Mesodermal cell (in vitro differentiated cells): ENCODE measurements around the gene SMARCC2.

Experiments
- H3K27ac ChIP-seq: 2 replicates; pipeline ENCODE4 v1.7.0; 2013; ENCODE audit warnings: mild to moderate bottlenecking, low read depth, low read length, moderate library complexity; ENCODE audit not compliant: severe bottlenecking
- H3K36me3 ChIP-seq: 2 replicates; pipeline ENCODE4 v1.7.1; 2013; ENCODE audit warnings: mild to moderate bottlenecking, low read length, moderate library complexity; ENCODE audit not compliant: control insufficient read depth, insufficient read depth
- H3K4me1 ChIP-seq: one replicate; pipeline ENCODE4 v1.7.1; 2013; ENCODE audit warnings: mild to moderate bottlenecking, low read length; ENCODE audit not compliant: insufficient read depth, control insufficient read depth, poor library complexity, severe bottlenecking
- H3K4me3 ChIP-seq: 2 replicates; pipeline ENCODE4 v1.7.0; 2013; ENCODE audit warnings: low read length, control low read depth, mild to moderate bottlenecking; ENCODE audit not compliant: insufficient read depth, poor library complexity, severe bottlenecking; ENCODE audit errors: extremely low read depth
- H3K9me3 ChIP-seq: 2 replicates; pipeline ENCODE4 v1.7.1; 2013; ENCODE audit warnings: mild to moderate bottlenecking, low read length, moderate library complexity; ENCODE audit not compliant: control insufficient read depth
- WGBS, 2 experiments: methylation state at CpG; one replicate each; pipeline ENCODE4 v1.1.5; 2013; ENCODE audit warnings: missing lambda C conversion rate in 2 of 2; ENCODE audit not compliant: insufficient coverage in 2 of 2; 5-methylcytosine and 5-hydroxymethylcytosine counted together

The SMARCC2 gene

DNA sequence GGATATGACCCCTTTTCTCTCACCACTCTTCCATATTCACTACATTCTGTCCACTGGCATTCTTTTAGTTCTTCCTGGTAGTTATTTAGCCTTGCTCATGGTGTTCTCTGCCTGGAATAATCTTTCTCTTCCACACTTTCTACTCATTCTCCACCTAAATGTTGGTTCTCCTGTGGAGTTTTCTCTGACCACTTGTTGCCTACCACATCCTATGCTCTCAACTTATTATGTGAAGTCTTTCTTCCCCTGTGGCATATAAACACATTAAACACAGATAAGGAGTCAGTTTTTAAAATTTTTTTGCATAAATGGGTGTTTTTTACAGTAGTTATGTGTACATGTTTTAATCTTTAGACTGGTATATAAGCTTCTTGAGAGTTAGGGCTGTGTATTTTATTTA lies 3.3 kb upstream of the SMARCC2 start:
- H3K27ac ChIP-seq, result no peak overlapping the region
- H3K4me1 ChIP-seq, result peaks cover 7% of the 10 kb centered on the region
- H3K36me3 ChIP-seq, result peaks cover 5% of the 10 kb centered on the region
- no peak overlapping the region for H3K4me3 ChIP-seq
- peaks cover 4% of the 10 kb centered on the region for H3K9me3 ChIP-seq

DNA sequence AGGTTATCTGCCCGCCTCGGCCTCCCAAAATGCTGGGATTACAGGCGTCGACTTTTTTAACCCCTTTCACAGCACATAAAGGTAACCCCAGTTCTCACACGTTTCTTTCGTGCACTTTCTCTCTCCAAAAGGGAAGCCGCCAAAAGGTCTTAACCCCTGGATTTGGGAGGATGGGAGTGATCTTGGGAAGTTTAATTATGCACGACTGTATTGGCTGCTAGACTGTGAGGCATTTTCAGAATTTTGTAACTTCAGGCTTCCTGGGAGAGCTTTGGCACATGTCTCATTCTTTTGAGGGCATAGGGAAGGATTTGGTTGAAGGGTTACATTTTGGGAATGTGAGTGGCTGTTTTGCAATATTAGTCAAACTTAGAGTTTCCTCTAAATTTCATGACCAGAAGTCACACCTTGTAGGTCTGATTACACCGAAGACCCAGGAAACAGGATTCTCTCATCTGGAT lies 1.4 kb upstream of the SMARCC2 start:
- peaks cover 10% of the 10 kb centered on the region for H3K4me1 ChIP-seq
- WGBS, 2 experiments, result 41 to 52% methylated on average over 5 to 7 of the region's 9 CpGs
- H3K36me3 ChIP-seq, result peaks cover 19% of the 10 kb centered on the region
- H3K27ac ChIP-seq, result peak overlapping the region; percentile 4
- peak overlapping the region; percentile 89 for H3K4me3 ChIP-seq
- peaks cover 4% of the 10 kb centered on the region for H3K9me3 ChIP-seq

DNA sequence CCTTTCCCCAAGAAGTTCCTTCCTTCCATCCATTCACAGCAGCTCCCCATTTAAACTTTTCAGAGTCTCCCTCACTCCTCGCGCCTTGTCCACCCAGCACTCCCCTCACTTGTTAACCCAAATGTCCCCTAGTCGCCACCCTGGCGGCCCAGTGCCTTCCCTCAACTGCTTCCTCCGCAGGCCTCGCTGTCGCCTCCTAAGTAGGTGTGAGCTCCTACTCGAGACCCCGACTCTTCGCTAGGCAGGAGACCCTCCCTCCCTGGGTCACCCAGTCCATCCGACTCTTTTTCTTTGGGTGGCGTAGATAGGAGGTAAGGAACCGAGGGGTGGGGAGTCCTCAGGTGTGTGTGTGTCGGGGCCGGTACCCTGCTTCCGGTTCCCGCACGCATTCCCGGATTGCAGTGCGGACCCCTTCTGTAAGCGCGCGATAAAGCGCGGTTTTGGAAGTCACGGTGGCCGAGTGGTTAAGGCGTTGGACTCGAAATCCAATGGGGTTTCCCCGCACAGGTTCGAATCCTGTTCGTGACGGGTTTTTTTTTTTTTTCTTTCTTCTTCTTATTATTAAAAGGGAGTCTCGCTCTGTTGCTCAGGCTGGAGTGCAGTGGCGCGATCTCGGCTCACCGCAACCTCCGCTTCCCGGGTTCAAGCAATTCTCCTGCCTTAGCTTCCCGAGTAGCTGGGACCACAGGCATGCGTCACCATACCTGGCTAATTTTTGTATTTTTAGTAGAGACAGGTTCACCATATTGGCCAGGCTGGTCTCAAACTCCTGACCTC lies 823 bp upstream of the SMARCC2 start:
- peaks cover 4% of the 10 kb centered on the region for H3K9me3 ChIP-seq
- H3K36me3 ChIP-seq, result peaks cover 25% of the 10 kb centered on the region
- H3K27ac ChIP-seq, result peak overlapping the region; percentile 57
- WGBS, 2 experiments, result 4 to 6% methylated on average over 14 to 28 of the region's 42 CpGs
- peak overlapping the region; percentile 89 for H3K4me3 ChIP-seq
- peaks cover 10% of the 10 kb centered on the region for H3K4me1 ChIP-seq

DNA sequence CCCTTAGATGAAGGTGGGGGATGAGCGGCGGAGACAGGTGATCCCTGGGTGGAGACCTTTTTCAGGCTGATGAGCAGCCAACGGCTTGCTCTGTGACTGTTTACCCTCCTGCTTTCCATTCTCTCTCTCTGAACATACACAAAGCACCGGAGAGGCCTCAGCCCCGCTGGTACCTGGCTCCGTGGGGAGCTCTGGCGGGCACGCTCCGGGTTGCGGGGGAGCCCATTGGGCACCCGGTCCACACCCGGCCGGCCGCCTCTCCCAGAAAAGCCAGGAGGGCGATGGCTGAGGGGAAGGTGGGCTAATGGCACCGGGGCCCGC lies 545 bp downstream of the SMARCC2 start:
- peak overlapping the region; percentile 89 for H3K4me3 ChIP-seq
- peaks cover 4% of the 10 kb centered on the region for H3K9me3 ChIP-seq
- H3K36me3 ChIP-seq, result peaks cover 39% of the 10 kb centered on the region
- H3K4me1 ChIP-seq, result peaks cover 10% of the 10 kb centered on the region
- peak overlapping the region; percentile 81 for H3K27ac ChIP-seq
- 0 to 1% methylated on average over 11 to 12 of the region's 17 CpGs for WGBS, 2 experiments

DNA sequence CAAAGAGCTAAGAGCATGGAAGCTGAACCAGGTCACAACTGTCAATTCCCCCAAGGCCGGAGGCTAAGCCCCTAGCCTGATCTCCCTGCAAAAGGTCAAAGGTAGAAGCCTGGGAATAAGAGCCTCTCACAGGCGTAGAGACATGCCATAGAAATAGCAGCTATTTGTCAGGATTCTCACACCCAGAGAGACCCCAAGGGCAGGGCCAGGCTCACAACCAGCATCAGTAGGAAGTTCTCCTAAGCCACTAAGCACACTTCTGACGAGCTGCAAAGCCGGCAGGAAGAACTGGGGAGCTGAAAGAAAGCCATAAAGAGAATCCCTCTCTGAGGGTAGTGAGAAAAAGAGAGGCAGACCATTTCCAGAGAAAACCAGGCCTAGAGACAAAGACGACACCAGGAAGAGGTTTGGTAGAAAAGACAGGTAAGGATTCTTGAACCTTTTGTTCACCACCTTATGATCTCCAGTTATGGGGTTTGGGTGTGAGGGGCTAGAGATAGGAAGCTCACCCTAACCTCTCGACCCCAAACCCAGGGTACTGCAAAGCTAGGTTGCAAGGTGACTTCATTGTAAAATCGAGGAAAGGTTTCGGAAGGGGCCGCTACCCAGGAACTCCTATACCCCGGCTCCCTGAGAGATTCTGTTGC lies 1.0 kb downstream of the SMARCC2 start:
- Histone ChIP-seq H3K27ac (peak overlapping the region; percentile 81), H3K4me3 (peak overlapping the region; percentile 89)
- 20 to 24% methylated on average over 6 to 8 of the region's 10 CpGs for WGBS, 2 experiments

DNA sequence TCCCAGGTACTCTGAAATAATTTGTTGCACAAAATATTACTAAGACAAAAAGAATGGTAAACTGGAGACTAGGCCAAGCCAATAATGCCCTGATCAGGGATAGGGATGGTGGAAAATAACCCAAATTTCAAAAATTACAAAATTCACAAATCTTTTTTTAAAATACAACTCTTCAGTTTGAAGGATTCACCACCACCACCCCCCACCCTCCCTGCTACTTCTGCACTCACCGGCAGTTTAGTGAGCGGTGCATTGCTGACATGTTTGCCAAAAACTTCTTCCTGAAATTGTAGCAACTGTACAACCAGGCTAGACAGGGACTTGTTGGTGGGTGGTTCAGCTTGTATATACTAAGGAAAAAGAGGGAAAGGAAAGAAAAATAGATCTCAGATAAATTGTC lies 2.3 kb downstream of the SMARCC2 start:
- WGBS, 2 experiments, result 100% methylated on average over 2 of the region's 2 CpGs; no CpG with 5 or more reads in 1 of the 2 experiments
- Histone ChIP-seq H3K27ac (no peak overlapping the region), H3K4me3 (no peak overlapping the region), H3K36me3 (peaks cover 55% of the 10 kb centered on the region), H3K9me3 (no peaks in the 10 kb centered on the region), H3K4me1 (peaks cover 10% of the 10 kb centered on the region)

More for the DNA sequence above, 1.0 kb downstream of the SMARCC2 start:
- Histone ChIP-seq H3K36me3 (peaks cover 44% of the 10 kb centered on the region), H3K9me3 (peaks cover 1% of the 10 kb centered on the region), H3K4me1 (peaks cover 10% of the 10 kb centered on the region)

DNA sequence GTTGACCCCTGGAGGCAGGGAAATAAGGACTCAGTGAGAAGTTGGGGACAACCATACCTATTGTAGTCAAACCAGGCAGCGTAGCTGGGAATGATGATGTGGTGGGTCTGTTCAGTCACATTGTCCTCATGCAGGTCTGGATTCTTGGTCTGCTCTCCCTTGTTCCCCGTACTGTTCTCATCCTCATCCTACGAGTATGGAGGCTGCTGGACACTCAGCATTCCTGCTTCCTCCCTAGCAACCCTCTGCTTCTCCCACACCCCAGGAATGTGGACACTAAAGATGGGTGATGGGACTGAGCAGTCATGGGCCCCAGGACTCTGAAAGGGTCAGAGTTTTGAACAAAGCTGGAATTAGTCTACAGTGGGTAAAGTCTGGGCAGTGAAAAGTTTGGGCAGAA lies 10.9 kb downstream of the SMARCC2 start:
- H3K9me3 ChIP-seq, result no peaks in the 10 kb centered on the region
- H3K27ac ChIP-seq, result no peak overlapping the region
- H3K36me3 ChIP-seq, result peaks cover 90% of the 10 kb centered on the region
- H3K4me3 ChIP-seq, result no peak overlapping the region
- H3K4me1 ChIP-seq, result no peaks in the 10 kb centered on the region
- WGBS, 2 experiments, result 92% methylated on average over 2 of the region's 3 CpGs; no CpG with 5 or more reads in 1 of the 2 experiments

DNA sequence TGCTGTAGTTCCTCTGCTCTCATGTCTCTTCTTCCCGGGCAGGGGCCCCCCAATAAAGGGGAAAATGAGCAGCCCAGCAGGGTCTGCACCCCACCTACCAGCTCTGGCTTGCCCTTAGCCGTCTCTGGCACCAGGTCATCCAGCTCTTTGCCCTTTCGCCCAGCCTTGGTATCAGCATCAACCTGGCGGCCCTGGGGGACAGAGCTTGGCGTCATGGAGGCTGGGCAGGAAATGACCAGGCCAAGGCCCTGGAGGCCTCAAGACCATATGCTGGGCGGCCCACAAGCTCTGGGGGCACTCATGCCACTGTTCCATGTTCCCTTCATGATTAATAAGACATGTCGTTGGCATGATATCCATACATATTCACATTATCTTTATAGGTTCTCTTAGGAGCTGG lies 16.4 kb downstream of the SMARCC2 start:
- H3K4me1 ChIP-seq, result no peaks in the 10 kb centered on the region
- WGBS, 2 experiments, result 93% methylated on average over 5 to 7 of the region's 7 CpGs
- no peak overlapping the region for H3K4me3 ChIP-seq
- H3K9me3 ChIP-seq, result no peaks in the 10 kb centered on the region
- peaks cover 92% of the 10 kb centered on the region for H3K36me3 ChIP-seq
- no peak overlapping the region for H3K27ac ChIP-seq

DNA sequence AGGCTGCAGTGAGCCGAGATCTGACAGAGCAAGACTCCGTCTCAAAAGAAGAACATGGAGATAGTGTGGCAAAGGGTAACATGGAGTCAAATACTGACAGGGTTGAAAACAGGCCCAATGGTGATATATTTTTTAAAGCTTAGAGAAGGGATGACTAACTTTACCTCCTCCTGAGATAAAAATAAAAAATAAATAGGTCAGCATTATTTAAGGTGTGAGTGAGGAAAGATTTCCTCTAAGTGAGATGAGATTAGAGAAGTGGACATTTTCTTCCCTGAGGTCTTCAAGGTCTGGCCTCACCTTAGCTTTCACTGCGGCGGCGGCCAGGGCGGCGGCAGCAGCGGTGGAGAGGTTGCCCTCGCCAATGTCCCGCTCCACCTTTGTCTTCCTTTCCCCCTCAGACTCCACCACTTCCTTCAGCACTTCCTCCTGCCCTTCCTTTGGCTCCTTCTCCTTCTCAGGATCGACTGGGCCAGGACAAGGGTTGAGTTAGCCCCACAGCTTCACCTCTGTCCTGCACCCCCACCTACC lies 20.0 kb downstream of the SMARCC2 start:
- Histone ChIP-seq H3K36me3 (peaks cover 92% of the 10 kb centered on the region), H3K4me1 (no peaks in the 10 kb centered on the region), H3K9me3 (no peaks in the 10 kb centered on the region), H3K4me3 (no peak overlapping the region), H3K27ac (no peak overlapping the region)
- WGBS, 2 experiments, result 93 to 94% methylated on average over 10 to 11 of the region's 11 CpGs

DNA sequence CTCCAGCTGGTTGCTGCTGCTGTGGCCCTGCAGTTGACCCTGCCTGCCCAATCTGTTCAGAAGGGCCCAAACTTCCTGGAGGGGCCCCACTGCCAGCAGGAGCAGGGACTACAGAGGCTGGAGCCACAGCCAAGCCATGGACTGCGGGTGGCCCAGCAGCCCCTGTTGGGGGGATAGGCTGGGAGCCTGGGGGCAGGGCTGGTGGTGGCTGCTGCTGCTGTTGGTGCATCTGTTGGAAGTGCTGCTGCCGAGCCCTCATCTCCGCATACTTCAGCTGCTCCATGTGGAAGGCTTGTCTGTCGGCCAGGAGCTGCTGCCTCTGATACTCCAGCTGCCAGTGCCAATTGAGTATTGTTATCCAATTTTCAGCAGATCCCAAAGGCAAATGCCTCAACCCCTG lies 23.9 kb downstream of the SMARCC2 start:
- WGBS, 2 experiments, result 90 to 96% methylated on average over 3 to 4 of the region's 4 CpGs
- H3K9me3 ChIP-seq, result no peaks in the 10 kb centered on the region
- no peak overlapping the region for H3K4me3 ChIP-seq
- peaks cover 14% of the 10 kb centered on the region for H3K4me1 ChIP-seq
- peaks cover 93% of the 10 kb centered on the region for H3K36me3 ChIP-seq
- no peak overlapping the region for H3K27ac ChIP-seq

DNA sequence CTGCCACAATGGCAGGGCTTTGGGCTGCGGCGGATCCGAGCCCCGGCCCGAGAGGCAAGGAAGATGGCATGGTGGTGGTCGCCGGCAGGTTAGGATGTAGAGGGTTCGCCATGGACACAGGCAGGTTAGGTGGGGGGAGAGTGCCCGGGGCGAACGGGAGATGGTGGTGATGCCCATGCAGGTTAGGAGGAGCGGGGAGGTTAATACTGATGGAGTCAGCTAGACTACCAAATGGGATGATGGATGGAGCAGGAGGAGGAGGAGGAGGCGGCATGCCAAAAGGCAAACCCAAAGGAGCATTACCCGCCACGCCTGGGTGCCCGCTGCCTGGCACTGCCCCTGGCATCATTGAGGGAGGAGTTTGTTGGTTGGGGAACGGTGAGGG lies 24.9 kb downstream of the SMARCC2 start:
- no peak overlapping the region for H3K4me3 ChIP-seq
- peaks cover 18% of the 10 kb centered on the region for H3K4me1 ChIP-seq
- peaks cover 93% of the 10 kb centered on the region for H3K36me3 ChIP-seq
- no peak overlapping the region for H3K27ac ChIP-seq
- 97 to 98% methylated on average over 9 to 16 of the region's 17 CpGs for WGBS, 2 experiments
- no peaks in the 10 kb centered on the region for H3K9me3 ChIP-seq
